K562 (cell line): ENCODE measurements around the gene PREX1. TPM values are rescaled to one million over a fixed set of nuclear protein-coding genes. Genes with fewer than 3 reads are reported as not detected.

ENCODE experiments used
- ATAC-seq: fragments of 200-7000 bp; cut with Tn5 transposase; 3 replicates; pipeline ENCODE4 v1.9.1; 2020; ENCODE audit warnings: moderate library complexity
- BruUV-seq: library from RNA; stranded (reverse); fragments of 400-500 nt; replicated peaks from 2 replicates; lab custom pipeline; 2021; lab: Mats Ljungman, UMichigan
- CTCF ChIA-PET: fragments of 300-600 bp; formaldehyde crosslinking; extraction: SDS; loops from one replicate; lab custom pipeline; 2021; ENCODE audit warnings: low intra/inter-chr PET ratio; lab: Yijun Ruan, JAX
- POLR2A ChIA-PET: fragments of 300-600, 350-650 bp; sonication (Branson Sonifier 250); formaldehyde crosslinking; extraction: SDS; loops from one replicate; lab custom pipeline; 2021; ENCODE audit warnings: antibody characterized with exemption, inconsistent platforms; lab: Yijun Ruan, JAX
- DNase-seq, 4 experiments: peaks; one replicate each; pipeline versions ENCODE4 v3.0.0 to v3.0.0-alpha.2; 2011 to 2018; ENCODE audit warnings: low spot score in 3 of 4, mixed read lengths in 3 of 4; ENCODE audit errors: extremely low read depth in 1 of 4
- FAIRE-seq: peaks from 2 replicates; lab custom pipeline; 2011; peaks lifted over from hg19 to GRCh38; lab: Jason Lieb, UNC
- H2AFZ ChIP-seq: 2 replicates; pipeline ENCODE4 v1.6.0; 2011; ENCODE audit warnings: low read depth, low read length, control low read depth, inconsistent platforms
- H3K27ac ChIP-seq: fragments of 200-600 bp; 3 replicates; pipeline ENCODE4 v1.8.0; 2011; ENCODE audit warnings: low read depth, mild to moderate bottlenecking, control low read depth, inconsistent platforms, low read length, moderate library complexity, mixed read lengths; ENCODE audit errors: extremely low read depth
- H3K27me3 ChIP-seq, 2 experiments: fragments of 300-600 bp in 1 of 2; 2 replicates in 1 of 2; 3 replicates in 1 of 2; pipeline versions ENCODE4 v1.6.0 to v1.8.0; 2011; ENCODE audit warnings: inconsistent platforms in 2 of 2, low read length in 2 of 2, mild to moderate bottlenecking in 1 of 2, mixed read lengths in 1 of 2, moderate library complexity in 1 of 2; ENCODE audit not compliant: control insufficient read depth in 2 of 2, insufficient read depth in 2 of 2
- H3K36me3 ChIP-seq: fragments of 300-600 bp; 3 replicates; pipeline ENCODE4 v1.8.0; 2011; ENCODE audit warnings: mild to moderate bottlenecking, low read length, inconsistent platforms; ENCODE audit not compliant: control insufficient read depth, insufficient read depth
- H3K4me1 ChIP-seq, 2 experiments: fragments of 200-600 bp in 1 of 2; replicated peaks in 1 of 2; 2 replicates in 1 of 2; 3 replicates in 1 of 2; pipeline versions ENCODE4 v1.5.1 to v1.8.0; 2011; ENCODE audit warnings: inconsistent platforms in 2 of 2, low read length in 2 of 2, mild to moderate bottlenecking in 1 of 2, mixed read lengths in 1 of 2, moderate library complexity in 1 of 2; ENCODE audit not compliant: control insufficient read depth in 2 of 2, insufficient read depth in 2 of 2
- H3K4me2 ChIP-seq: 2 replicates; pipeline ENCODE4 v1.6.1; 2011; ENCODE audit warnings: low read length, control low read depth, inconsistent platforms, mixed read lengths; ENCODE audit not compliant: insufficient read depth
- H3K4me3 ChIP-seq: fragments of 200-600 bp; sonication (generic), shearing (Covaris generic); 2 replicates; pipeline ENCODE4 v1.5.1; 2016; ENCODE audit warnings: control low read depth, inconsistent platforms
- H3K79me2 ChIP-seq: fragments of 200-600 bp; 3 replicates; pipeline ENCODE4 v1.8.0; 2011; ENCODE audit warnings: low read length, inconsistent platforms; ENCODE audit not compliant: control insufficient read depth, insufficient read depth
- H3K9ac ChIP-seq, 2 experiments: 2 replicates each; pipeline versions ENCODE4 v1.6.0 to v1.6.1; 2011; ENCODE audit warnings: low read depth in 2 of 2, low read length in 2 of 2, control low read depth in 1 of 2, inconsistent platforms in 1 of 2, mild to moderate bottlenecking in 1 of 2, mixed read lengths in 1 of 2; ENCODE audit not compliant: insufficient read depth in 1 of 2
- H3K9me1 ChIP-seq: one replicate; pipeline ENCODE4 v1.6.0; 2011; ENCODE audit warnings: inconsistent platforms, mild to moderate bottlenecking, low read length, moderate library complexity; ENCODE audit not compliant: control insufficient read depth, insufficient read depth
- H3K9me3 ChIP-seq: replicated peaks from 2 replicates; pipeline ENCODE4 v1.5.1; 2011; ENCODE audit warnings: low read depth, low read length, inconsistent platforms; ENCODE audit not compliant: control insufficient read depth, insufficient read depth
- H4K20me1 ChIP-seq: replicated peaks from 2 replicates; pipeline ENCODE4 v1.6.1; 2011; ENCODE audit warnings: low read length, inconsistent platforms, mixed read lengths; ENCODE audit not compliant: control insufficient read depth, insufficient read depth
- ASH1L ChIP-seq: fragments of 450-650 bp; IDR thresholded peaks from 2 replicates; pipeline ENCODE4 v1.6.1; 2018; ENCODE audit warnings: borderline replicate concordance, mild to moderate bottlenecking, low read depth; ENCODE audit not compliant: partially characterized antibody
- ATF3 ChIP-seq, 2 experiments: fragments of 450-650 bp in 1 of 2; sonication (generic) in 1 of 2; formaldehyde crosslinking in 1 of 2; IDR thresholded peaks in 1 of 2; conservative IDR thresholded peaks in 1 of 2; 2 replicates each; pipeline versions ENCODE4 v1.6.1 to v1.8.1; 2016 to 2023; ENCODE audit warnings: mild to moderate bottlenecking in 2 of 2, moderate library complexity in 2 of 2, inconsistent platforms in 1 of 2, missing genetic modification reagents in 1 of 2
- C11orf30 ChIP-seq: fragments of 450-650 bp; IDR thresholded peaks from 2 replicates; pipeline ENCODE4 v1.6.1; 2016; ENCODE audit warnings: low read depth, mild to moderate bottlenecking
- JUNB ChIP-seq: fragments of 450-650 bp; formaldehyde crosslinking; conservative IDR thresholded peaks from 2 replicates; pipeline ENCODE4 v1.4.0; 2020; ENCODE audit warnings: mild to moderate bottlenecking
- RAD51 ChIP-seq: fragments of 450-650 bp; IDR thresholded peaks from 2 replicates; pipeline ENCODE4 v1.7.1; 2016; ENCODE audit warnings: low read depth, mild to moderate bottlenecking, borderline replicate concordance
- RBM25 ChIP-seq: fragments of 200-400 bp; formaldehyde crosslinking; IDR thresholded peaks from 2 replicates; pipeline ENCODE4 v1.6.1; 2018; ENCODE audit warnings: low read length, low read depth, moderate library complexity; ENCODE audit not compliant: severe bottlenecking
- REST ChIP-seq, 2 experiments: fragments of 450-650 bp; formaldehyde crosslinking in 1 of 2; IDR thresholded peaks; 2 replicates each; pipeline versions ENCODE4 v1.4.0 to v1.6.1; 2014 to 2020; ENCODE audit warnings: mild to moderate bottlenecking in 2 of 2, borderline replicate concordance in 1 of 2, low read depth in 1 of 2
- TBL1XR1 ChIP-seq, 2 experiments: IDR thresholded peaks; 2 replicates each; pipeline ENCODE4 v1.6.1; 2012; ENCODE audit warnings: improper control_type of control experiment in 2 of 2, low read length in 2 of 2, mild to moderate bottlenecking in 1 of 2
- ZNF277 ChIP-seq: fragments of 250-450 bp; sonication (Bioruptor Pico); IDR thresholded peaks from 2 replicates; pipeline ENCODE4 v1.8.0; 2022; ENCODE audit warnings: inconsistent platforms, mild to moderate bottlenecking, moderate library complexity, borderline replicate concordance
- ZNF589 ChIP-seq: fragments of 200-800 bp; sonication (Bioruptor generic); IDR thresholded peaks from 2 replicates; pipeline ENCODE4 v1.6.1; 2016; ENCODE audit warnings: low read depth, missing genetic modification characterization, missing compliant biosample characterization
- WGBS: fragments of 100-300 bp; shearing (Covaris generic); methylation state at CpG from one replicate; pipeline ENCODE4 v1.1.6; 2016; ENCODE audit warnings: low coverage, mixed read lengths; ENCODE audit not compliant: insufficient coverage; ENCODE audit errors: missing lambda C conversion rate; 5-methylcytosine and 5-hydroxymethylcytosine counted together
- in situ Hi-C: fragments of 300-500 bp; cut with MboI; formaldehyde crosslinking; loops from 4 replicates; pipeline ENCODE4 v1.15.0; 2018; ENCODE audit warnings: inconsistent platforms, mixed read lengths
- intact Hi-C: fragments of 100-400 bp; cut with micrococcal nuclease; formaldehyde crosslinking; loops from 2 replicates; pipeline ENCODE4 v1.14.2; 2022
- polyA plus RNA-seq, 8 experiments: library from polyadenylated mRNA; depleted of rRNA in 4 of 8; stranded (reverse) in 5 of 8; unstranded in 3 of 8; fragments of >200 nt; fragmentation: Nextera tagmentation in 2 of 8; fragmentation: Illumina TruSeq in 1 of 8; extraction: Ambion mirVana in 2 of 8; extraction: Trizol in 1 of 8; gene quantifications; 2 replicates each; pipeline versions ENCODE4 v1.2.1 to v1.2.3, GENCODE V29; 2011 to 2014; ENCODE audit warnings: inconsistent platforms in 1 of 8, missing spikeins in 1 of 8
- total RNA-seq, 7 experiments: library from RNA; depleted of rRNA in 6 of 7; stranded (reverse); fragments of >200 nt in 6 of 7; fragmentation: Illumina TruSeq in 2 of 7; extraction: Trizol in 2 of 7; gene quantifications; 2 replicates each; pipeline versions ENCODE4 v1.2.1 to v1.2.3, GENCODE V29; 2011 to 2021; ENCODE audit warnings: low replicate concordance in 1 of 7

PREX1 gene
- total and polyA plus RNA-seq, 9 of the 15 experiments (the other 6 are each of a cell fraction or from before 2014, with no cell fraction given): 0.37 to 10.4 (median 4.8) TPM

- no peaks in the 10 kb centered on the region; the same call in 1 of the 2 replicates for H4K20me1 ChIP-seq
- CTCF ChIA-PET: no interaction called here
- H3K9ac ChIP-seq: no peak overlapping the region
- no TSS peak for BruUV-seq
- H3K27ac ChIP-seq: no peak overlapping the region
- no peaks in the 10 kb centered on the region for H3K9me1 ChIP-seq
- intact Hi-C loops: no loop called here
- no peak overlapping the region for H3K4me2 ChIP-seq
- in situ Hi-C loops: no loop called here
- ATAC-seq (peak; percentile 90), DNase-seq (peak; percentile 38 to 77 (median 52)), FAIRE-seq (peak; percentile 85)
- 36% methylated on average over 3 of the region's 3 CpGs for WGBS
- no peaks in the 10 kb centered on the region; the same call in 2 of the 3 replicates for H3K36me3 ChIP-seq
- no peaks in the 10 kb centered on the region for H3K9me3 ChIP-seq
- no peaks in the 10 kb centered on the region for H3K27me3 ChIP-seq
- no peaks in the 10 kb centered on the region for H3K79me2 ChIP-seq
- H2AFZ ChIP-seq: no peak overlapping the region
- H3K4me1 ChIP-seq: peaks cover 9 to 13% of the 10 kb centered on the region in 2 experiments; a peak in 4 of 5 replicates
- POLR2A ChIA-PET: interaction anchor here (1.0 kb wide), 1 partner anchor 43 kb away, joined by 3 read pairs; no protein-coding TSS in a partner anchor
- no peak overlapping the region for H3K4me3 ChIP-seq
- TF ChIP-seq C11orf30 (peak; percentile 8; the same call in 1 of the 2 replicates), ZNF277 (no peak), JUNB (CRISPR knock-in tag) (no peak), ZNF589 (peak; percentile 48; the same call in 1 of the 2 replicates), ASH1L (peak; percentile 87), TBL1XR1 (IDR thresholded peaks at IDR 0.05; ENCODE audit: low read length in 2 of 2) (no peak), RAD51 (peak; percentile 97), ATF3 (IDR thresholded peaks at IDR 0.05) (0 out of 2 replicates have a peak, but pooled peaks have one; percentile 31), ATF3 (CRISPR knock-in tag; conservative IDR thresholded peaks at IDR 0.05) (no peak), REST (IDR thresholded peaks at IDR 0.05; ENCODE audit: borderline replicate concordance) (peak; percentile 75), REST (CRISPR knock-in tag; IDR thresholded peaks at IDR 0.05; ENCODE audit: low read depth) (no peak), RBM25 (peak; percentile 34)
These were observed 102.2 kb downstream of the PREX1 start for GRCh38 chr20:48725555-48725991.
